Stimulated activated CD4-positive, alpha-beta T cell treated with anti-CD3 and anti-CD28 coated beads, Interleukin-1b, Interleukin-23, amount 100 ng/mL, for 4 hours (primary cell): Measurements from ENCODE around the gene SUN5.
"Not testable (repeated sequence)": the region's sequence is repeated elsewhere in the genome, so short reads cannot be mapped to it uniquely, and the experiment has no call there.

Source experiments
- DNase-seq, 2 donors: peaks; one replicate each; pipeline ENCODE4 v3.0.0-alpha.2; 2020; ENCODE audit warnings: low read depth in 2 of 2

SUN5 gene

GRCh38 chr20:32965115-32965514 lies 39.1 kb downstream of the SUN5 start:
- DNase-seq: no peak

- no peak for DNase-seq
Measured at GRCh38 chr20:32964575-32964974, 39.7 kb downstream of the SUN5 start.

GRCh38 chr20:32963176-32963575 lies 41.1 kb downstream of the SUN5 start:
- no peak for DNase-seq

GRCh38 chr20:32962646-32963045 lies 41.6 kb downstream of the SUN5 start:
- DNase-seq: not testable (repeated sequence)

GRCh38 chr20:32962053-32962452 lies 42.2 kb downstream of the SUN5 start:
- no peak for DNase-seq

- no peak for DNase-seq
Measured at GRCh38 chr20:32960849-32961731, 43.1 kb downstream of the SUN5 start.

GRCh38 chr20:32960222-32960518 lies 44.1 kb downstream of the SUN5 start:
- no peak for DNase-seq

- no peak for DNase-seq
Measured at GRCh38 chr20:32959351-32960221, 44.6 kb downstream of the SUN5 start.

GRCh38 chr20:32958574-32958973 lies 45.7 kb downstream of the SUN5 start:
- DNase-seq: no peak

GRCh38 chr20:32957459-32957858 lies 46.8 kb downstream of the SUN5 start:
- DNase-seq: no peak

- not testable (repeated sequence) for DNase-seq
Measured at GRCh38 chr20:32950539-32950938, 53.7 kb downstream of the SUN5 start.

- DNase-seq: no peak
Measured at GRCh38 chr20:32946629-32947028, 57.6 kb downstream of the SUN5 start.

GRCh38 chr20:32945710-32946221 lies 58.5 kb downstream of the SUN5 start:
- DNase-seq: no peak

GRCh38 chr20:32943490-32944052 lies 60.7 kb downstream of the SUN5 start:
- no peak for DNase-seq

GRCh38 chr20:32941155-32941885 lies 62.9 kb downstream of the SUN5 start:
- no peak for DNase-seq

GRCh38 chr20:32934580-32934979 lies 69.7 kb downstream of the SUN5 start:
- DNase-seq: no peak
